HG02623 (cell line): Measurements from ENCODE around the gene PFN3.
"Not testable (repeated sequence)": the region's sequence is repeated elsewhere in the genome, so short reads cannot be mapped to it uniquely, and the experiment has no call there.

Experiments used
- ATAC-seq: cut with Tn5 transposase; IDR thresholded peaks from one replicate; pipeline ENCODE4 v1.9.1; 2021; ENCODE audit warnings: moderate library complexity; ENCODE audit not compliant: unreplicated experiment

Gene PFN3

DNA sequence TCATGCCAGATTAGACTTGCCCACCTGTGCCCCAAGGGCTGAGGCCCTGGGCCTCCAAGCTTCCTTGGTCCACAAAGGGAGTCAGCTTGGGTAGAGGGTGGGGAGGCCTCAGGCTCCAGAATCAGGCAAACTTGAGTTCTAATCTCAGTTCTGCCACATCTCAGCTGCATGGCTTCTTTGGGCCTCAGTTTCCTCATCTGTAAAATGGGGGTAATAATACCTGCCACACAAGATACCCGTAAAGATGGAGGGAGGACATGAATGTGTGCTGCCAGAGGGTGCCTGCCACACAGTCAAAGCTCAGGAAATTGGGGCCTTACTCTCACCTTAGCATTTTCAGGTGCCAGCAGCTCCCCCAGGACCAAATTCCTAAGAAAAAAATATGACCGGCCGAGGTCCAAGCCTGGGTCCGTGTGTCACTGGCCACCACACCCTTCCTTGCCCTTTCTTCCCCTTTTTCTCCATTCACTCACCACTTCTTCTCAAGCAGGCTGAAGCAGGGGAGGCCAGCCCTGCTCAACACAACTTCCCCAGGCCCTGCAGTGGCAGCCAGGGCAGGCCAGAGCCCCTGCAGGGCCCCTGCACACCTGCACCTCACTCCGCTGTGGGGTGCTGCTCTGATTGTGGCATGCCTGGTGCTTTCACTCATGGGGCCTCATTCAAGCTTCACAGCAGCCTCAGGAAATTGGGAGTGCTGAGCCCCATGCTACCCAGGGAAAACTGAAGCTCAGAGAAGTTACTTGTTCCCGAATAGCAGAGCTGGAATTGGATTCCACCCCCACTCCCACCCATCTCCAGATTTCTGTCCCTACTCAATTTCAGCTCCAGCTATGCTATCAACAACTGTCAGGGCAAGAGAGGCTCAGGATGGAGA lies 38.8 kb downstream of the PFN3 start:
- ATAC-seq, result no peak

DNA sequence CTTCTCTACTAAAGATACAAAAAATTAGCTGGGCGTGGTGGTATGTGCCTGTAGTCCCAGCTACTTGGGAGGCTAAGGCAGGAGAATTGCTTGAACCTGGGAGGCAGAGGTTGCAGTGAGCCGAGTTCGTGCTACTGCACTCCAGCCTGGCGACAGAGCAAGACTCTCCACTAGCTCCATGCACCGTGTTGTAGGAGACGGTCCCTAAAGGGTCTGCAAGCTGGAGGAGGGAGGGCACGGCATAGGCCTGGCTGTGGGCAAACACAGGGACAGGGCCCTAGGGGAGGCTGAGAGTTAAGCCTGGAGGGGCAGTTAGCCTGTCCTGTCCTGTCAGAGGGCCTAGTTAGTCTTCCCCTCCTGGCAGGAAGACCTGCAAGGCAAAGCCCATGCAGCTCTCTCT lies 39.7 kb downstream of the PFN3 start:
- not testable (repeated sequence) for ATAC-seq

GRCh38 chr5:177359860-177360259 lies 40.6 kb downstream of the PFN3 start:
- no peak for ATAC-seq

DNA sequence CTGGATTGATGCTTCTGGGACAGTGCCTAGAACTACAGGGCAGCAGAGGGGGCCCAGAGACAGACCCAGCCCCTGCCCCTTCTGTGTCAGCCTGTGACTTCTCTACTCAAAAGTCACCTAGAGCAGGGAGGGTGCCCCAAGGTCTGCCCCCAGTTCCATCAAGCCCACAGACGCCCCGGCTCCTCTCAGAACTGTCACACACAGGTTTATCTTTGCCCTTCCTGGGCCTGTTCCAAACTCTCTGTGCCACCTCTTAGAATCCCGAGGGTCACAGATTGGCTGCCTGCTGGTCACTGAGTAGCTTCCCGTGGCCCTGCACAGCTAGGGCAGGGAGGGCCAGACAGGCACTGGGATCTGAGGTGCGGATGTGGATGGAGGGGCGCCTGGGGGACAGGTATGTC lies 41.0 kb downstream of the PFN3 start:
- no peak for ATAC-seq

DNA sequence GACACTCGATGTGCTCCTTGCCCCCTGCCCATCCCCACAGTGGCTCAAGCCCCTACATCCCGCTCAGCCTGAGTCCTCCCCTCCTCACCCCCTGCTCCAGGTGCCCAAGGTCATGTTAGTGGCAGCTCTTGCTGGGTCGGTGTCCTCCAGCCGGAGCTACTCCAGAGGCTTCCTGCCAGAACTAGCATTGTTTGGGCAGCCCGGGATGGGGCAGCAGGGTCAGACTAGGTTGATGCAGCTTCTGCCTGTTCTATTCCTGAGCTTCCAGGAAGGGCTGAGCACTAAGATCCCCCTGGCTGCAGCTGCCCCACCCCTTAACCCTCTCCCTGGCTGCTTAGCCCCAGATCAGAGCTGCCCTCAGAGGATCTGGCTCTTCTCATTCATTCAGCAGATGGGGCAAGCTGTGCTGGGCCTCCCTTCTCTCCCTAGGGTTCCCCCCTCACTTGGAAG lies 42.1 kb downstream of the PFN3 start:
- ATAC-seq, result no peak

DNA sequence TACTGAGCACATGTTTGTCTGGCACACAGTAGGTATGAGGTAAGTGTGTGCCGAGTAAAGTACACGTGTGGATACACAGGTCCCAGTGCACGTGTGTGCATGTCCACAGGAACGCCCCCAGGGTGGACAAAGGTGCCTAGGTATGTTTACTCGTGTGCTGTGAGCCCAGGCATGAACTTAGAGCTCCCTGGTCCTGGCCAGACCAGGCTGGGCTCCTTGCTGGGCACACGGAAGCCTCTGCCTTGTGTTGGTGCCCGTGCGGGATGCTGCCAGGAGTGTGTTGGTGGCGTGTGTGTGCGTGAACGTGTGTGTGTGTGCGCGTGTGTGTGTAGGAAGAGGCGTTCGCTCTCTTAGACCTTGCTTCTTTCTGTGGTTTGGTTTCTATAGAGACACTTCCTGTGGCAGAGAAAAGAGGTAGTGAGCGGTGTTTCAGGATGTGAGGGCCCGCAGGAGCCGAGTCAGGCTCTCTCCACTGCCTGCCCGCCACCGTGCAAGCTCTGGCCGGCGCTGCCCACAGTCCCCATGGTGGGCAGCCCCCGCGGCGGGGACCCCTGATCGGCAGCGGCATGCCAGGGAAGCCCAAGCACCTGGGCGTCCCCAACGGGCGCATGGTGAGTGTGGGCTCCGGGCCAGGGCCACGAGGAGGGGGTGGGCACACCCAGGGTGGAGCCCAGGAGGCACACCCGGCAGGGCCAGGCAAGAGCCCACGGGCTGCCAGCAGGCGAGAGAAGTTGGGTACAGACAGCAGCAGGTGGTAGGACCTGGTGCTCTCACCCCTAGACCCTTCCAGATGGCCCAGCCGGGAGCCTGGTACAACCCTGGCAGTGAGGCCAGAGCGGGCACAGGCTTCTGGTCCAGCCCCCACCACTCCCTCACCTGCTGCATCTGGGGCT lies 42.8 kb downstream of the PFN3 start, which contains the start of gene RGS14:
Gene RGS14, plus strand, starts transcription at position 466 of the 893 bp plus-strand sequence. Its CDS starts 101 bp downstream, at position 567.
- peak; percentile 88 for ATAC-seq

- ATAC-seq, result no peak
Observed at GRCh38 chr5:177357146-177357458, 43.4 kb downstream of the PFN3 start.

- no peak for ATAC-seq
Observed at GRCh38 chr5:177356746-177357145, 43.7 kb downstream of the PFN3 start.

DNA sequence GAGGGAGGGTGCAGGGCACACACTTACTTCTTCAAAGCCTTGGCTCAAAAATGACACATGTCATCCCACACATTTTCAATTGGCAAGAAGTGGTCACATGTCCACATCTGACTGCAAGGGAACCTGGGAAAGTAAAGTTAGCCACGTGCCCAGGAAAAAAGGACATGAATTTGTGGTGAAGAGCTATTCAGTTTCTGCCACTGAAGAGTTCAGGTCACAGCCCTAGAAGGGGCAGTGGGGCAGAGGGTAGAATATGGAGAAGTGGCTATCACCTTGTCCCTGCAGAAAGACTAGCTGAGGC lies 44.6 kb downstream of the PFN3 start:
- no peak for ATAC-seq

GRCh38 chr5:177355162-177355867 lies 45.1 kb downstream of the PFN3 start:
- no peak for ATAC-seq

DNA sequence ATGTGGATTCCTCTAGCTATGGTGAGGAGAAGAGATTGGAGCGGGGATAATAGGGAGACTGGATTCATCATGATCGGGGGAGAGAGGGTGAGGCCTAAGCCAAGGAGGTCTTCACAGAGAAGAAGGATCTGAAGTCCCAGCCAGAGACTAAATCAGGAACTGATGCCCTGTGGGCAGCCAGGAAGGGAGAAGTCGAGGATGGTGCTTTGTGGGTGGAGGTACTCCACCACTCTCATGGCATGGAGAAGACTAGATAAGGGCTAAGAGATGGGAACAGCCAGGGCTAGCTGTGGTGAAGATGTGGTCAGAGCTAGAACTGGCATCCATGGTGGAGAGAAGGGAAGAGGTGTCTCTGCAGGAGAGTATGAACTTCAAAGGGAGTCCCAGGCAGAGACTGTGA lies 45.8 kb downstream of the PFN3 start:
- ATAC-seq, result no peak

DNA sequence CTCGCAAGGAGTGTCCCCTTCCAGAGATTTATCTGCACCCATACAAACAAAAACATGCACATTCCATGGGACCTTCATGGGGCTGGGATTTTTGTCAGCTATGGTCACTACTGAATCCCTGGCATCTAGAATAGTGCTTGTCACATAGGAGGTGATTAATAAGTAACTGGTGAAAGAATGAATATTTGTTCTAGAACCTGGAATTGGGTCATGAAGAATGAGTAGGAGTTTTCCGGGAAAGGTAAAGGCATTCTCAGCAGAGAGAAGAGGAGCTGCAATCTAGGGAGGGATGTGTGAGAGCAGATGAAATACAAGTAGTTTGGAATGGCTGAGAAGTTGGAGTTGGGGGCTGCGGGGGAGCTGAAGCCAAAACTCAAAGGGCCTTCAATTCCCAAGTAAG lies 46.2 kb downstream of the PFN3 start:
- no peak for ATAC-seq

GRCh38 chr5:177353093-177353492 lies 47.4 kb downstream of the PFN3 start:
- no peak for ATAC-seq

DNA sequence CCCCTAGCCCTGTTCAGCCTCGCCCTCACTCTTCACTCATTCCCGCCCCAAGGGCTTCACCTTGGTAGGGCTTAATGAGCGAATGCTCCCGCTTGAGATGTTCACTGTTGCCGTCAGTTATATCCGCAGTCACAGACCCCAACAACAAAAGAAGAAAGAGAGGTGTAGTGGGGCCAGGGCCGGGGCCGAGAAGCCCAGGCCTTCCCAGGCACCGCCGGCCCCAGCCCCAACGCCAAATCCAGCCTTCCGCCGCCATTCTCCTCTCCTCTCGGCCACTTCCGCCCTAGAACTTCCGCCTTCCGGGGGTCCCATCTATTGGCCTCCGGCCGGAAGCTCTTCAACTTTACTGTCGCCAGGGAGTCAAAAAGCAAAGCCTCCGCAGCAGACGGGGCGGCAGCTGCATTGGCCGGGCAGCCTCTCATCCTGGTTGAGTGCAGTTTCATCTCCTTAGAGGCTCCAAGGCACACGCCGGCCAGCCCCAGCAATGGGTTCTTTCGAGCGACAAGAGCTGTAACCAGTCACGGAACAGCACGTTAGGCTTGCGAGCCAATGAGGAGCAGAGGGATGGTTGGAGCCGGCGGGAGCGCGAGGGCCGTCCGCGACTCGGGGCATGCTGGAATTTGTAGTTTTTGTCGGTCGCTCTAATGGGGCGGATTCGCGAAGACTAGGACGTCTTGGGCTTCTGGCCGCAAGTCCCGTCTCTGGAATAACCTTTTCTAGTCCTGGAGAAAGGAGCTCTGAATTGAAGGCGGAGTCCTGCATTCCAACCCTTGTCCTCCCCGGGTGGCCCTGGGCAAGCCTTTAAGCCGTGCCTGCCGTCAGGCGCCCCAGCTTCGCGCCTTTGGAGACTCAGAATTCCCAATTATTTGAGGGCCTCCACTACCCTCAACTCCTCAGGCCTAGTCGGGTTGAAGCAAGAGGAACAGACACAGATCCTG lies 48.8 kb downstream of the PFN3 start, which contains the start of gene LMAN2:
Gene LMAN2, minus strand, starts transcription at position 277 of the 938 bp plus-strand sequence. Its CDS starts 21 bp downstream, at position 256.
- peak; percentile 95 for ATAC-seq

DNA sequence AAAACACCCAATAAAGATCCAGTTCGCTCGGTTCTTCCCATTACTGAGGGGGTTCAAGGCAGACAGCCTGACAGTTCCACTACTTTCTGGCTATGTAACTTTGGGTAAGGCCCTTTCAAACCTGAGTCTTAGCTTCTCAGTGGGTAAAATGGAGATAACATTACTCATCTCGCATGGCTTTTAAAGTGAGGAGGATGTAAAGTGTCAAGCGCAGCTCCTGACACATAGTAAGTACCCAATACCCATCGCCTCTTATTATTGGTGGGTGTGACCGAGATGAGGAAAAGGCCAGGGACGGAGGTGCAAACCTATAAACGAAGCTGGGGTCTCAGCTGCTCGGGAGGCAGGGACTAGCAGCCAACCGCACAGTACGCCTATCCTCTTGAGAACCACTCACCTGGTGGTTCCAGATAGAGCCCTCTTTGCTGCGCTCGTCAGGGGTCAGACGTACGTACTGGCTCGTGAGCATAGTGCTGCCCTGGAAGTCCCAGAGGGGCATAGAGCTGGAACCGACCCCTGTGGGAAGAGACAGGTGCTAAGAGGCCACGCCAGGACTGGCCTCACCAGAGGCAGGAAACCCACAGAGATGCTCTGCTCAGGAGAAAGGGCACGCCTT lies 49.6 kb downstream of the PFN3 start:
- no peak for ATAC-seq
